ENCODE measurements around the gene GALNTL6. TPM values are rescaled to one million over a fixed set of nuclear protein-coding genes. Genes with fewer than 3 reads are reported as not detected.

Gene GALNTL6
- total RNA-seq, 4 donors from 2014 or later: 0.26 to 4.0 (median 1.5) TPM; not detected in 1

DNA sequence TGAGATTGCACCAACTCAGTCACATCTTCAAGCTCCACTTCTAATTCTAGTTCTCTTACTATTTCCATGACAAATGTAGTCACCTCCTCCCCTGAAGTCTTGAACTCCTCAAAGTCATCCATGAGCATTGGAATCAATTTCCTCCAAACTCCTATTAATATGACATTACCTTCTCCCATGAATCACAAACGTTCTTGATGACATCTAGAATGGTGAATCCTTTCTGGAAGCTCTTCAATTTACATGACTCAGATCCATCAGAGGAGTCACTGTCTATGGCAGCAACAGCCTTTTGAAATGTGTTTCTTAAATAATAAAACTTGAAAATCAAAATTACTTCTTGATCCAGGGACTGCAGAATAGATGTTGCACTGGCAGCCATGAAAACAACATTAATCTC, 34.5 kb downstream of the GALNTL6 start:
- 63% methylated on average over 1 of the region's 1 CpG for WGBS
- H3K27me3 ChIP-seq: no peaks in the 10 kb centered on the region
- no peak for TF ChIP-seq EP300 (IDR thresholded peaks at IDR 0.05)
- TF ChIP-seq POLR2A (IDR thresholded peaks at IDR 0.05): no peak
- TF ChIP-seq, protein P1, sequence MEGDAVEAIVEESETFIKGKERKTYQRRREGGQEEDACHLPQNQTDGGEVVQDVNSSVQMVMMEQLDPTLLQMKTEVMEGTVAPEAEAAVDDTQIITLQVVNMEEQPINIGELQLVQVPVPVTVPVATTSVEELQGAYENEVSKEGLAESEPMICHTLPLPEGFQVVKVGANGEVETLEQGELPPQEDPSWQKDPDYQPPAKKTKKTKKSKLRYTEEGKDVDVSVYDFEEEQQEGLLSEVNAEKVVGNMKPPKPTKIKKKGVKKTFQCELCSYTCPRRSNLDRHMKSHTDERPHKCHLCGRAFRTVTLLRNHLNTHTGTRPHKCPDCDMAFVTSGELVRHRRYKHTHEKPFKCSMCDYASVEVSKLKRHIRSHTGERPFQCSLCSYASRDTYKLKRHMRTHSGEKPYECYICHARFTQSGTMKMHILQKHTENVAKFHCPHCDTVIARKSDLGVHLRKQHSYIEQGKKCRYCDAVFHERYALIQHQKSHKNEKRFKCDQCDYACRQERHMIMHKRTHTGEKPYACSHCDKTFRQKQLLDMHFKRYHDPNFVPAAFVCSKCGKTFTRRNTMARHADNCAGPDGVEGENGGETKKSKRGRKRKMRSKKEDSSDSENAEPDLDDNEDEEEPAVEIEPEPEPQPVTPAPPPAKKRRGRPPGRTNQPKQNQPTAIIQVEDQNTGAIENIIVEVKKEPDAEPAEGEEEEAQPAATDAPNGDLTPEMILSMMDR (IDR thresholded peaks at IDR 0.05): no peak
- H3K4me3 ChIP-seq: no peak overlapping the region
- H3K4me1 ChIP-seq: no peaks in the 10 kb centered on the region
- no peak overlapping the region for H3K27ac ChIP-seq
- H3K36me3 ChIP-seq: no peaks in the 10 kb centered on the region
- H3K9me3 ChIP-seq: no peaks in the 10 kb centered on the region
- no peak for DNase-seq (ENCODE audit: low spot score in 2 of 2)

DNA sequence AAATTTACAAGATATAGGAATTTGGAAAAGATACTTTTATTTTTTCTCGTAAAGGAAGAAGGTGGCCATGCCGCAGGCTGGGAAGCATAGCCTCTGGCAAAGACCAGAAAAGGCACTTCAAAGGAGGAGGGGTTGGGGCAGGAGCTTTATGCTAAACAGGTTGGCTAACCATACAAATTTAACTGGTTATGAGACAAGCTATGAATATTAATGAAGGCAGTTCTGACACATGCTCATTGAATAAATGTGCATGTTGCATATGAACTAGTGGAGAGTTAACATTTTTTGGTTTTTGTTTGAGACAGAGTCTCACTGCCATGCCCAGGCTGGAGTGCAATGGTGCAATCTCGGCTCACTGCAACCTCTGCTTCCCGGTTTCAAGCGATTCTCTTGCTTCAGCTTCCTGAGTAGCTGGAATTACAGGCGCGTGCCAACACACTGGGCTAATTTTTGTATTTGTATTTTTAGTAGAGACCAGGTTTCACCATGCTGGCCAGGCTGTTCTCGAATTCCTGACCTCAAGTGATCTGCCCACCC, 36.5 kb downstream of the GALNTL6 start:
- 83% methylated on average over 8 of the region's 8 CpGs for WGBS
- no peak for DNase-seq (ENCODE audit: low spot score in 2 of 2)
- TF ChIP-seq, protein P1 (IDR thresholded peaks at IDR 0.05): no peak
- TF ChIP-seq EP300 (IDR thresholded peaks at IDR 0.05) (no peak), POLR2A (IDR thresholded peaks at IDR 0.05) (no peak), POLR2AphosphoS5 (IDR thresholded peaks at IDR 0.05) (no peak)

DNA sequence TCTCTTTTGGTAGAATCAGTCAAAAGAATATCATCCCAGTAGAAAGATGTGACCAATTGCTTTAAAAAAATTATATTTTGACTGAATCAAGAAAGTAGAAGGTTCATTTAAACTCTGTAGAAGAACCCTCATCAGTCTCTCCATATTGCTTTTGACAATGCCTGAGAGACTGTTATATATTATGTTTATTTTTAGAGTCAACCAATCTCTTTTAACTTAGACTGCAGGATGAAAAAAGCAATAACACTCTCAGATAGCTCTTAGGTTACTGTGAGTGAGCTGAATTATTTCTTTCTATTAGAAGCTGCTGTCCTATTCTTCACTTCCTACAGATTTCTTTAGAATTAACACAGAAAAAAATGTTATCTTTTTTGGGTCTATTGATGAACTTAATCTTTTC, 38.1 kb downstream of the GALNTL6 start:
- H3K4me1 ChIP-seq: no peaks in the 10 kb centered on the region
- TF ChIP-seq POLR2A (IDR thresholded peaks at IDR 0.05): no peak
- TF ChIP-seq, protein P1 (IDR thresholded peaks at IDR 0.05): no peak
- TF ChIP-seq EP300 (IDR thresholded peaks at IDR 0.05): no peak
- no peak for TF ChIP-seq POLR2AphosphoS5 (IDR thresholded peaks at IDR 0.05)
- H3K36me3 ChIP-seq: no peaks in the 10 kb centered on the region

More for the DNA sequence above, 36.5 kb downstream of the GALNTL6 start:
- H3K4me3 ChIP-seq: no peak overlapping the region
- no peaks in the 10 kb centered on the region for H3K27me3 ChIP-seq
- H3K27ac ChIP-seq: no peak overlapping the region
- H3K36me3 ChIP-seq: no peaks in the 10 kb centered on the region
- no peaks in the 10 kb centered on the region for H3K9me3 ChIP-seq
- no peaks in the 10 kb centered on the region for H3K4me1 ChIP-seq

DNA sequence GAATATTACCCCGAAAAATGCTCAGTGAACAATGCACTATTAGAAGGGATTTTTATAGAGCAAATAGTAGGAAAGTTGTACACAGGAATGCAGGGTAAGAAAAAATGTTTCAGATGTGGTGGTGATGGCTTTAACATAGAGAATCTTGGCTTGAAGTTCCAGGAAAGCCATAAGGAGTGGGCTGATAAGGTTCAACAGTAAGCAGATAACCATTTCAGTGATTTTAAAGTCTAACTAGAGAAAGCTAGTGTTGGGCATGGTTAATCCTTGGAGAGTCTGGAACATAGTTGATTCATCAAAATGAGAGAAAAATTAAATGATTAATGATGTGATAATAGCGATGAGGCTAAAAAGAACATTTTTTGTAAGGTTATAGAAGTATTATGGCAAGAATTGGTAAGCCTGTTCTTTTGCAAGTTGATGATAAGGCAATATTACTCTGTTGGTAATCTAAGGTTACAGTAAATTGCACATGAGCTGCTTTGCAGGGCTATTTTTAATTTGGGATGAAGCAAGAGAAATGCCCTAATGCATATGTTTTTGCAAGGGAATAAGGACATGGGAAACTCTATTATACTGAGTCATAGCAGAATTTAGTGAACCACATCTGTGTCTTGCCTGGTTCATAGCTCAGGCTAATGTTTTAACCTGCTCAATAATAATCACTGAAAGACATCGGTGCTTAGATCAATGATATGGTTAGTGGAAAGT, 44.3 kb downstream of the GALNTL6 start:
- DNase-seq (ENCODE audit: low spot score in 2 of 2): no peak
- H3K9me3 ChIP-seq: peaks cover 3% of the 10 kb centered on the region
- H3K27ac ChIP-seq: no peak overlapping the region
- no peaks in the 10 kb centered on the region for H3K4me1 ChIP-seq
- no peaks in the 10 kb centered on the region for H3K27me3 ChIP-seq
- no peak overlapping the region for H3K4me3 ChIP-seq
- 80% methylated on average over 3 of the region's 3 CpGs for WGBS
- no peaks in the 10 kb centered on the region for H3K36me3 ChIP-seq
- TF ChIP-seq POLR2A (IDR thresholded peaks at IDR 0.05) (no peak), EP300 (IDR thresholded peaks at IDR 0.05) (no peak), POLR2AphosphoS5 (IDR thresholded peaks at IDR 0.05) (no peak)
- TF ChIP-seq, protein P1 (IDR thresholded peaks at IDR 0.05): no peak

More for the DNA sequence above, 38.1 kb downstream of the GALNTL6 start:
- DNase-seq (ENCODE audit: low spot score in 2 of 2): no peak
- Histone ChIP-seq H3K27ac (no peak overlapping the region), H3K4me3 (no peak overlapping the region), H3K9me3 (peaks cover 3% of the 10 kb centered on the region), H3K27me3 (no peaks in the 10 kb centered on the region)

DNA sequence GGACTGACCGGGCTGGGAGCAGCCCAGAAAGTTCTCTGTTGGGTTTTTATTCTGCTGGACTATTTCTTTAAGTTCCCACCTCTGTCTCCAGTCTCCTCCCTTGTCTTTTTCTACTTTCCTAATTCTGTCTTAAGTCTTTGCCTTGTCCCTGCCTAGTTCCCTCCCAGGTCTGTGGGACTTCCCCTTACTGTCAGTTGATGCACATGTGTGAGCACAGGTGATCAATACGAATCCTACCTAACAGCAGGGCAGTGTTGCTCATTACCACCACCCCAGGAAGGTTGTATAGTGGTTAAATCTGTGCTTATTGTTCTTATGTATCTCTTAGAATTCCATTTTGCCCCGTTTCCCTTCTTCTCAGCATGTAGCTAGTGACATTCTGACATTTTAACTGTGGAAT, 62.1 kb downstream of the GALNTL6 start:
- no peaks in the 10 kb centered on the region for H3K36me3 ChIP-seq
- no peaks in the 10 kb centered on the region for H3K9me3 ChIP-seq
- DNase-seq (ENCODE audit: low spot score in 2 of 2): no peak
- no peak overlapping the region for H3K4me3 ChIP-seq
- 70% methylated on average over 3 of the region's 3 CpGs for WGBS
- TF ChIP-seq POLR2A (IDR thresholded peaks at IDR 0.05) (no peak), EP300 (IDR thresholded peaks at IDR 0.05) (no peak), POLR2AphosphoS5 (IDR thresholded peaks at IDR 0.05) (no peak)
- TF ChIP-seq, protein P1 (IDR thresholded peaks at IDR 0.05): no peak
- H3K27me3 ChIP-seq: no peaks in the 10 kb centered on the region
- no peak overlapping the region for H3K27ac ChIP-seq
- no peaks in the 10 kb centered on the region for H3K4me1 ChIP-seq

Data from suprapubic skin (tissue), 4 donors.